Activated T-cell treated with anti-CD3 and anti-CD28 coated beads, Interleukin-2, amount 50 U/mL, for 72 hours (primary cell): ENCODE measurements around the gene EPS15. TPM values are rescaled to one million over a fixed set of nuclear protein-coding genes. Genes with fewer than 3 reads are reported as not detected.
"Not testable (repeated sequence)": the region's sequence is repeated elsewhere in the genome, so short reads cannot be mapped to it uniquely, and the experiment has no call there.

Source experiments
- ATAC-seq, 2 donors: fragments of 150-1000 bp; cut with Tn5 transposase; replicated peaks in 1 of 2; 2 replicates each; pipeline ENCODE4 v1.10.0; 2021; ENCODE audit warnings: moderate library complexity in 2 of 2, mild to moderate bottlenecking in 1 of 2
- DNase-seq, 2 donors: peaks; one replicate each; pipeline ENCODE4 v3.0.0; 2021 to 2022; ENCODE audit warnings: mixed read lengths in 1 of 2
- H3K27ac Mint-ChIP-seq: one replicate; pipeline ENCODE4 v1.8.0; 2022; ENCODE audit warnings: mild to moderate bottlenecking, moderate library complexity, mixed read lengths
- H3K27me3 Mint-ChIP-seq: one replicate; pipeline ENCODE4 v1.8.0; 2022; ENCODE audit warnings: low read depth, mixed read lengths
- H3K36me3 Mint-ChIP-seq, 2 donors: one replicate each; pipeline ENCODE4 v1.8.0; 2022; ENCODE audit warnings: mixed read lengths in 2 of 2, mild to moderate bottlenecking in 1 of 2; ENCODE audit not compliant: insufficient read depth in 2 of 2
- H3K4me1 Mint-ChIP-seq: one replicate; pipeline ENCODE4 v1.8.0; 2022; ENCODE audit warnings: low read depth, mixed read lengths
- H3K4me3 Mint-ChIP-seq, 2 donors: one replicate each; pipeline ENCODE4 v1.8.0; 2022; ENCODE audit warnings: mild to moderate bottlenecking in 2 of 2, mixed read lengths in 2 of 2, moderate library complexity in 2 of 2
- H3K9me3 Mint-ChIP-seq, 2 donors: one replicate each; pipeline ENCODE4 v1.8.0; 2022; ENCODE audit warnings: mixed read lengths in 2 of 2
- total RNA-seq, 2 donors: library from RNA; stranded (reverse); gene quantifications; one replicate each; pipeline ENCODE4 v1.2.3, GENCODE V29; 2022

The EPS15 gene
- total RNA-seq, 2 donors from 2014 or later, result 78.0 to 84.0 TPM

- H3K27me3 Mint-ChIP-seq, result peaks cover 20% of the 10 kb centered on the region
- H3K27ac Mint-ChIP-seq, result no peak overlapping the region
- DNase-seq, result no peak
- H3K4me3 Mint-ChIP-seq, result no peak overlapping the region
- H3K9me3 Mint-ChIP-seq, result no peaks in the 10 kb centered on the region
- H3K4me1 Mint-ChIP-seq, result peaks cover 10% of the 10 kb centered on the region
- peaks cover 0 to 2% of the 10 kb centered on the region in 2 donors for H3K36me3 Mint-ChIP-seq
- ATAC-seq, result no peak
Measured at GRCh38 chr1:51336004-51336403, 183.1 kb downstream of the EPS15 start.

DNA sequence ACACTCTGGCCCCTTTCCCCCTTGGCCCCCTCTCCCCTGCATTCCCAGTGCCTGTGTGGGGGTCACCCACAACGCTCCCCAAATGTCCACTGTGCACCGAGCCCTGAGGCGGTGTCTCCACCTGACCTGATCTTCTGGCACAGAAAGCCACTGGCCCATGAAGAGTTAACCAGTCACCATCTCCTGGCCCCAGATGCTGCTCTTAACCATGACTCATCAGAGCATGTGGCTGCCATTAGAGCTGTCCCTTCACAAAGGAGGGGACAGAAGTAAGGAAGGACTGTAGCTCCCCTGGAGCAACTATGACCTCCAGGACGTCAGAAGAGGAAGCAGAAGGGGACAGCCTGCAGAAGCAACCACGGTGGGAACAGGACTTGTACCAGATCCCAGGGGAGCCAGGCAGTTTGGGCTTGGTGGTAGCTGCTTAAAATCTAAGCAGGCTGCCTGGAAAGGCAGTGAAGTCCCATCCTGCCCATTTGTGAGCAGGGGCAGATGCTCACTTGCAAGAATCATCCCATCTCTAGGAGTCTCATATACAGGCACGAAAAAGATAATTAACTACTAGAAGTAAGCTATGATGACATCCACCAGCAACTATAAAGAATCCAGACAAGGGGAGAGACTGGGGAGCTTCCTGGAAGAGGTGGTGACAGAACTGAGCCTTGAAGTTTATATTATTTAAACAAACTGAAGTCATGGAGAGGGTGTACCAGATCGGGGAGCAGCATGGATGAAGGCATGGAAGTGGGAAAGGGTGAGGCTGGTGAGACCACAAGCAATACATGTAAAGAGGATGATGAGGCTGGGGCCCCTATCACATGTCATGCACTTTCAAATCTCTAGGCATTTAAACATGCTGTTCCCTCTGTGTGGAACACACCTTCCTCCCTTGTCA is 187.6 kb downstream of the EPS15 start:
- DNase-seq (no peak), ATAC-seq (peak; percentile 57 to 64)
- H3K4me1 Mint-ChIP-seq, result peaks cover 14% of the 10 kb centered on the region
- H3K27me3 Mint-ChIP-seq, result peaks cover 34% of the 10 kb centered on the region
- no peak overlapping the region for H3K27ac Mint-ChIP-seq
- peaks cover 0 to 2% of the 10 kb centered on the region in 2 donors for H3K36me3 Mint-ChIP-seq
- H3K4me3 Mint-ChIP-seq, result peak overlapping the region; percentile 64 to 86
- no peaks in the 10 kb centered on the region for H3K9me3 Mint-ChIP-seq

- Mint-ChIP-seq H3K9me3 (no peaks in the 10 kb centered on the region), H3K27ac (no peak within 1 kb of the TSS)
Measured at GRCh38 chr1:51330331-51331201, 188.5 kb downstream of the EPS15 start, which contains the start of gene TTC39A. Gene TTC39A (minus strand): TSS chr1:51330562. CDS start chr1:51330477, 85 bp downstream.

GRCh38 chr1:51329443-51330325 is 189.4 kb downstream of the EPS15 start:
- H3K9me3 Mint-ChIP-seq, result no peaks in the 10 kb centered on the region
- H3K27me3 Mint-ChIP-seq, result peaks cover 34% of the 10 kb centered on the region
- peaks cover 14% of the 10 kb centered on the region for H3K4me1 Mint-ChIP-seq
- no peak overlapping the region for H3K27ac Mint-ChIP-seq
- peak in 1 of 2 donors; percentile 30 for ATAC-seq
- H3K36me3 Mint-ChIP-seq, result peaks cover 0 to 2% of the 10 kb centered on the region in 2 donors
- no peak for DNase-seq
- H3K4me3 Mint-ChIP-seq, result peak overlapping the region; percentile 54 to 64

More at GRCh38 chr1:51330331-51331201, 188.5 kb downstream of the EPS15 start, which contains the start of gene TTC39A:
- peaks cover 0 to 2% of the 10 kb centered on the region in 2 donors for H3K36me3 Mint-ChIP-seq
- DNase-seq, result peak in 1 of 2 donors; percentile 15
- H3K4me1 Mint-ChIP-seq, result peaks cover 14% of the 10 kb centered on the region
- ATAC-seq, result peak; percentile 61 to 68
- peak within 1 kb of the TSS; percentile 64 to 86 for H3K4me3 Mint-ChIP-seq
- H3K27me3 Mint-ChIP-seq, result peaks cover 34% of the 10 kb centered on the region

DNA sequence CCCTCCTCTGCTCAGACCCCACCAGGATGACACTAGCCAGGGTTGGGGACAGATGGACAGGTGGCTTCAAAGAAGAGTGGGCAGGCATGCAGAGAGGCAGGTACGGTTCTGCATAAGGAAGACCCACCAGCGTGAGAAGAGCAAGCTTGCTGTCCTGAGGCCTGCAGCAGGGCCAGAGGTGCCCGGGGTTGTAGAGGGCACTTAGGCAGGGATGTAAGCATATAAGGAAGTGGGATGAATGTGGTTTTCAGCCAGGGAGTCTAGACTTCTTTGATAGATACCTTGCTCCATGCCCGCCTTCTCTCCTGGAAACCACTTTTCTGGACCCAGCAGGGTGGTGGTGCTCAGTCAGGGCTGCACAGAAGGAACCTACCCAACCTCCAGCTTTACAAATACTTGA is 190.1 kb downstream of the EPS15 start:
- Mint-ChIP-seq H3K27ac (no peak overlapping the region), H3K4me3 (peak overlapping the region; percentile 31 to 54), H3K27me3 (peaks cover 34% of the 10 kb centered on the region), H3K9me3 (no peaks in the 10 kb centered on the region), H3K4me1 (peaks cover 14% of the 10 kb centered on the region), H3K36me3 (peaks cover 0 to 2% of the 10 kb centered on the region in 2 donors)
- DNase-seq, result no peak
- no peak for ATAC-seq

- Mint-ChIP-seq H3K27ac (no peak overlapping the region), H3K36me3 (peaks cover 0 to 2% of the 10 kb centered on the region in 2 donors), H3K9me3 (peaks cover 0 to 2% of the 10 kb centered on the region in 2 donors), H3K4me3 (peak overlapping the region in 1 of 2 donors; percentile 55), H3K4me1 (peaks cover 14% of the 10 kb centered on the region), H3K27me3 (peaks cover 38% of the 10 kb centered on the region)
- DNase-seq (no peak), ATAC-seq (no peak)
Measured at GRCh38 chr1:51328279-51328678, 190.8 kb downstream of the EPS15 start.

DNA sequence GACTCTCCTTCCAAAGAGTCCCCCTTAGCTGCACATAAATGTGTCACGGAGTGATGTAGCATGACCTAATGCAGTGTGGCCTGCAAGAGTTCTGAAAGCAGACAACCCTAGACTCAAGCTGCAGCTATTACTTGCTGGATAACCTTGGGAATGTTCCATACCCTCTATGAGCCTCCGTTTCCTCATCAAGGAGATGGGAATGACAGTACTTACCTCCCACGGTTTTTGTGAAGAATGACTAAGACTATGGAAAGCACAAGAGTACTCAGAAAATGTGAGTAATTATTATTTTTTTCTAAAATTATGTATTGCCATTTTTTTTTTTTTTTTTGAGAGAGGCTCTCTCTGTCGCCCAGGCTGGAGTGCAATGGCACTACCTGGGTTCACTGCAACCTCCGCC is 191.7 kb downstream of the EPS15 start:
- H3K27me3 Mint-ChIP-seq, result peaks cover 44% of the 10 kb centered on the region
- peaks cover 0 to 2% of the 10 kb centered on the region in 2 donors for H3K9me3 Mint-ChIP-seq
- DNase-seq (no peak), ATAC-seq (no peak)
- peaks cover 0 to 2% of the 10 kb centered on the region in 2 donors for H3K36me3 Mint-ChIP-seq
- H3K27ac Mint-ChIP-seq, result no peak overlapping the region
- no peak overlapping the region for H3K4me3 Mint-ChIP-seq
- H3K4me1 Mint-ChIP-seq, result peaks cover 14% of the 10 kb centered on the region

DNA sequence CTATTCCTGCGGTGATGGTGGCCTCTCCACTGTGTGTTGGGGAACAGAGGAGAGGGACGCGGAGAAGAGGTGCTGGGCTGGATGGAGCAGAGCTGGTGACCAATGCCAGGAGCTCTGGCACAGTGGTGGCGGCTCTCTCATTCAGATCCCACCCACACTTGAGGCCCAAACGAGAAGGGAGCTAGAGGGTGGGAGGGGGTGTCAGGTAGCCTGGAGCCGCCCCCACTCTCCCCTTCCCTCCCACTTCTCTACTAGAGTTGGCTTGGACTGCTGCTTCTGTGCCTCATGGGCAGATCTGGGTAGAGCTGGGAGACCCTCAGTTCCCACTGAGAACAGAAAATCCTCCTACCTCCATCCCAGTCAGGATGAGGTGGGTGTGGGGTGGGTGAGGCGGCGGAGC is 192.2 kb downstream of the EPS15 start:
- ATAC-seq, result no peak

DNA sequence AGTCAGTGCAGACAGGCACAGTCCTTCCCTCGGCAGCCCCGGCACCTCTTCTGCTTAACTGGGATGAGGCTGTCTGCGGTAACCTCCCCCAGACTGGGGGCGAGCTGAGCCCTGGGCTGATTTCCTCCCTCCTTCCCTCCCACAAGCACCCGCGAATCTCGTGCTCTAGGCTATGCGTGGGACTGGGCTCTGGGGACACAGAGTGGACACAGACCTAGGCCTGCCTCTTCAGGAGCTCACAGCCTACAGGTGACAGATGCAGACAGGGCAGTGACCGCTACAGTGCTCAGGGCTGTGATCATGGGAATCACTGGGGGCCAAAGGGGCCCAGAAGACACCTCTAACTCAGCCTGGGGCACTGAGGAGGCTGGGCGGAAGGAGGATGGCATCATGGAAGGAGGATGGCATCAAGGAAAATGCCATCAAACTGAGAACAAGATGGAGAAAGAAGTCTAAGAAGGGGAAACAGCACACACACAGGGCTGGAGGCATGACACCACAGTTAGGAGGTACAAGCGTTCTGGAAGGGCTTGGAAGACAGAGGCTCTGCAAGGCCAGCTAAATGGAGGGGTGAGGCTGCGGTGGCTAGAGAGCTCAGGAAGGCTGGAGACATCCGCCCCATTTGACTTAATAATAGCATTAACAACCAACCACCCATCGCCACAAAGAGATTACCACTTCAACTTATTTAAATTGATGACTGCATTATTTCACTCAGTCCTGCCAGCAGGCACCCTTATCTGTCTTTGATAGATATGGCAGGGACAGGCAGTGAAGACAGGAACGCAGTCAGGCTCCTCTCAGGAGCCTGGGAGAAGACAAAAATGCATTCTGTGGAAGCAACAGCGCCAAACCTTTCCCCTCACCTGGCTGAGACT is 192.9 kb downstream of the EPS15 start:
- no peak overlapping the region for H3K4me3 Mint-ChIP-seq
- no peak for DNase-seq
- H3K36me3 Mint-ChIP-seq, result peaks cover 0 to under 1% of the 10 kb centered on the region in 2 donors
- no peak for ATAC-seq
- H3K27me3 Mint-ChIP-seq, result peaks cover 36% of the 10 kb centered on the region
- no peak overlapping the region for H3K27ac Mint-ChIP-seq
- H3K4me1 Mint-ChIP-seq, result peaks cover 5% of the 10 kb centered on the region
- H3K9me3 Mint-ChIP-seq, result peaks cover 0 to 2% of the 10 kb centered on the region in 2 donors

More for the DNA sequence above, 192.2 kb downstream of the EPS15 start:
- Mint-ChIP-seq H3K36me3 (peaks cover 0 to 2% of the 10 kb centered on the region in 2 donors), H3K4me1 (peaks cover 12% of the 10 kb centered on the region), H3K9me3 (peaks cover 0 to 2% of the 10 kb centered on the region in 2 donors), H3K4me3 (no peak overlapping the region), H3K27ac (no peak overlapping the region), H3K27me3 (peaks cover 43% of the 10 kb centered on the region)
- DNase-seq, result no peak

GRCh38 chr1:51325391-51325790 is 193.7 kb downstream of the EPS15 start:
- no peak overlapping the region for H3K27ac Mint-ChIP-seq
- H3K4me3 Mint-ChIP-seq, result no peak overlapping the region
- DNase-seq (no peak), ATAC-seq (no peak)
- peaks cover 31% of the 10 kb centered on the region for H3K27me3 Mint-ChIP-seq
- H3K4me1 Mint-ChIP-seq, result no peaks in the 10 kb centered on the region
- peaks cover 0 to 2% of the 10 kb centered on the region in 2 donors for H3K9me3 Mint-ChIP-seq
- no peaks in the 10 kb centered on the region for H3K36me3 Mint-ChIP-seq

DNA sequence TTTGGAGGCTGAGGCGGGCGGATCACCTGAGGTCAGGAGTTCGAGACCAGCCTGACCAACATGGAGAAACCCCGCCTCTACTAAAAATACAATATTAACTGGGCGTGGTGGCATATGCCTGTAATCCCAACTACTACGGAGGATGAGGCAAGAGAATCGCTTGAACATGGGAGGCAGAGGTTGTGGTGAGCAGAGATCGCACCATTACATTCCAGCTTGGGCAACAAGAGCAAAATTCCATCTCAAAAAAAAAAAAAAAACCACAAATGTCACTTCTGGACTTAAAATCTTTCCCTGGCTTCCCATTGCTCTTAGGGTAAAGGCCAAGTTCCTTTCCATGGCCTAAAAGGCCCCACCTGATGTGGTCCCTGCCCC is 194.1 kb downstream of the EPS15 start:
- not testable (repeated sequence) for H3K27ac Mint-ChIP-seq, H3K4me1 Mint-ChIP-seq, H3K36me3 Mint-ChIP-seq, DNase-seq, ATAC-seq, H3K9me3 Mint-ChIP-seq, H3K4me3 Mint-ChIP-seq
- H3K27me3 Mint-ChIP-seq, result peaks cover 31% of the 10 kb centered on the region
